ENCODE data around the gene FRMD4B.
A peak's percentile ranks its signal among the peaks of the same experiment; 100 is the strongest.

Gene FRMD4B

DNA sequence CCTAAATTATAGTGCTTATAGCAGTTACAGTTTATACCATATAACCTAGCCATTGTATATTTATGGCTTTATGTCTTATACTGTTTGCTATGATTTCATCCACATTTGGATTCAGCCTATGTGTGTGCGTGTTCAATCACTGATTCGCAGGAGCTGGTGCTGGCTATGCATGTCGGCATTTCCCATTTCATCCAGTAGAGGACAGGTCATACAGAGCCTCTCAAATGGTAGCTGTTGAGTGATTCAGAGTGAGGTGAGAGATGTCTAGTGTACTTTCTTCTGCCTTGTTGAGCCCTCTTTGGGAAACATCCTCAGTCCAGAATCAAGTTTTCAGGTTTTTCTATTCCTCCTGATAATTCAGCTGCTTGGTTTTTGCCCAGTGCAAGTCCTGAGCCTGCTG, 76.1 kb downstream of the FRMD4B start:
- no peaks in the 10 kb centered on the region for H4K20me1 ChIP-seq (ENCODE audit: insufficient read depth, low read length, poor library complexity, severe bottlenecking)
- H3K4me2 ChIP-seq (ENCODE audit: low read depth, low read length, poor library complexity, severe bottlenecking) = no peak overlapping the region
- H3K36me3 ChIP-seq (ENCODE audit: insufficient read depth, low read length) = no peaks in the 10 kb centered on the region
- H3K4me1 ChIP-seq (ENCODE audit: insufficient read depth, low read length, poor library complexity, severe bottlenecking) = no peaks in the 10 kb centered on the region
- no peaks in the 10 kb centered on the region for H3K79me2 ChIP-seq (ENCODE audit: insufficient read depth, low read length)
- no peaks in the 10 kb centered on the region for H3F3A ChIP-seq (ENCODE audit: low read depth)
- no peaks in the 10 kb centered on the region for H3K27me3 ChIP-seq (ENCODE audit: insufficient read depth, low read length, poor library complexity, severe bottlenecking)
- no peak overlapping the region for H2AFZ ChIP-seq (ENCODE audit: low read length)
- no peaks in the 10 kb centered on the region for H3K9me2 ChIP-seq (replicated peaks; ENCODE audit: low read depth, low read length)
- TF ChIP-seq, protein P1, sequence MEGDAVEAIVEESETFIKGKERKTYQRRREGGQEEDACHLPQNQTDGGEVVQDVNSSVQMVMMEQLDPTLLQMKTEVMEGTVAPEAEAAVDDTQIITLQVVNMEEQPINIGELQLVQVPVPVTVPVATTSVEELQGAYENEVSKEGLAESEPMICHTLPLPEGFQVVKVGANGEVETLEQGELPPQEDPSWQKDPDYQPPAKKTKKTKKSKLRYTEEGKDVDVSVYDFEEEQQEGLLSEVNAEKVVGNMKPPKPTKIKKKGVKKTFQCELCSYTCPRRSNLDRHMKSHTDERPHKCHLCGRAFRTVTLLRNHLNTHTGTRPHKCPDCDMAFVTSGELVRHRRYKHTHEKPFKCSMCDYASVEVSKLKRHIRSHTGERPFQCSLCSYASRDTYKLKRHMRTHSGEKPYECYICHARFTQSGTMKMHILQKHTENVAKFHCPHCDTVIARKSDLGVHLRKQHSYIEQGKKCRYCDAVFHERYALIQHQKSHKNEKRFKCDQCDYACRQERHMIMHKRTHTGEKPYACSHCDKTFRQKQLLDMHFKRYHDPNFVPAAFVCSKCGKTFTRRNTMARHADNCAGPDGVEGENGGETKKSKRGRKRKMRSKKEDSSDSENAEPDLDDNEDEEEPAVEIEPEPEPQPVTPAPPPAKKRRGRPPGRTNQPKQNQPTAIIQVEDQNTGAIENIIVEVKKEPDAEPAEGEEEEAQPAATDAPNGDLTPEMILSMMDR (conservative IDR thresholded peaks at IDR 0.05; ENCODE audit: low read length) = peak; percentile 52
- TF ChIP-seq EZH2phosphoT487 (IDR thresholded peaks at IDR 0.05; ENCODE audit: borderline replicate concordance) = no peak
- H3K9me3 ChIP-seq (ENCODE audit: insufficient read depth, low read depth, low read length) = no peaks in the 10 kb centered on the region
- H3K4me3 ChIP-seq (ENCODE audit: low read length, poor library complexity, severe bottlenecking) = no peak overlapping the region
- no peak overlapping the region for H3K9ac ChIP-seq (ENCODE audit: low read depth, low read length, poor library complexity, severe bottlenecking)

DNA sequence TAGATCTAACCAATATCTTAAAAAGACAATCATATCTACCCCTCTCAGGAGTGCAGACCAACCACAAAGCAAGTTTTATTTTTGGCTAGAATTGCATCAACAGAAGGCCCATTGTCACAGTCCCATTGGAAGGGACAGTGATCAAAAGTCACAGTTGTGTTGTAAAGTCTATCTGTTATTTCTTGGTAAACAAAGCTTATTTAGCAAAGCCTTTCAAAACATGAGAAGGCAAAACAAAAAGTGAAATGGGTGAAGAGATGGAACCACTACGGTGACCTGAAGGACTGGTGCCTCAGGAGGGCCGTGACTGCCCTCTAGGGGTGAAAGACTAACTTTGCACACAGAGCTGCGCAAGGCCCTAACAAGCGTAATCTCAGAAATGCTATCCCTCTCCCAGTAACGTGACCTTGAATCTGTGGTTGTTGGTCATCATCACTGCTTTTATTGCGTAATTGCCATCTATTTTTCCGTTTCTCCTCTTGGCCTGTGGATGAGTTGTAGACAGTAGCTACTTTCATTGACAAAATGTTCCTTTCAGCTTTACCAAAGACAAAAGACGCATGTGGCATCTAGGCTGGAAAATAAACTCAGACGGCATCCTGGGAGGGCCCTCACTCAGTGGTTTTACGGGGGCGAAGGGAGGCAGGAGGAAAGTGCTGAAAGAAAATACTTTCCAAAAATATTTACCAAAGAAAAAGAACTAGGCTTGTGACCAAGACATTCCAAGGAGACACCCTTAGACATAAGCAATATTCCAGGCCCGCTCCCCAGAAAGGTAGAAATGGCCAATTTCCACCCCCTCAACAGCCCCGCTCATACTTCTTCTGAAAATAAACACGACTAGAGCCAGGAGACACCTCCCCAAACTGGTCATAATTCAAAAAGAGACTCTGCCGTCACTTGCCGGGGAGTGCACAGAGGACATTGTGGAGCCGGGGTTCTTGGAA, 79.4 kb downstream of the FRMD4B start:
- H3K27me3 ChIP-seq (ENCODE audit: insufficient read depth, low read length, poor library complexity, severe bottlenecking) = no peaks in the 10 kb centered on the region
- peak overlapping the region; percentile 41 for H3K4me3 ChIP-seq (ENCODE audit: low read length, poor library complexity, severe bottlenecking)
- H3K9ac ChIP-seq (ENCODE audit: low read depth, low read length, poor library complexity, severe bottlenecking) = peak overlapping the region; percentile 45
- no peaks in the 10 kb centered on the region for H3F3A ChIP-seq (ENCODE audit: low read depth)
- H3K4me2 ChIP-seq (ENCODE audit: low read depth, low read length, poor library complexity, severe bottlenecking) = peak overlapping the region; percentile 60
- no peaks in the 10 kb centered on the region for H4K20me1 ChIP-seq (ENCODE audit: insufficient read depth, low read length, poor library complexity, severe bottlenecking)
- no peaks in the 10 kb centered on the region for H3K9me2 ChIP-seq (replicated peaks; ENCODE audit: low read depth, low read length)
- TF ChIP-seq, protein P1 (conservative IDR thresholded peaks at IDR 0.05; ENCODE audit: low read length) = peak; percentile 93
- no peak for TF ChIP-seq EZH2phosphoT487 (IDR thresholded peaks at IDR 0.05; ENCODE audit: borderline replicate concordance)
- H3K36me3 ChIP-seq (ENCODE audit: insufficient read depth, low read length) = no peaks in the 10 kb centered on the region
- H2AFZ ChIP-seq (ENCODE audit: low read length) = peak overlapping the region; percentile 97
- H3K4me1 ChIP-seq (ENCODE audit: insufficient read depth, low read length, poor library complexity, severe bottlenecking) = no peaks in the 10 kb centered on the region
- no peaks in the 10 kb centered on the region for H3K9me3 ChIP-seq (ENCODE audit: insufficient read depth, low read depth, low read length)
- H3K79me2 ChIP-seq (ENCODE audit: insufficient read depth, low read length) = no peaks in the 10 kb centered on the region

DNA sequence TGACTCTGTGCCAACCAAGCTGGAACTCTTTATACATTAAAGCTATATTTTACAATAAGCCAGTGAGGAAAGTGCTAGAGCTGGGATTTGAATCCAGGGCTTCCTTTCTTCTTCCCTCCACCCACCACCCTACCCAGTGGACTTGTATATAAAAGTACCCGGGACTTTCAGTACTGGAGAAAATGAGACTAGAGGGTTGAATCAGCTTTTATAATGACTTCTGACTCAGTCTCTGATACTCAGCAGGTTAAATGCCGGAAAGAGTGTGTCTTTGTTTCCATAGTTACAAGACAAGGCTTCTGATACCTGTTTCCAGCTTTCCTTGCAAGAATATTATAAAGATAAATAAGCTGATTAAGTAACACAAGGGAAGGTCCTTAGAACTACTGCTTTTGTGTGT, 80.9 kb downstream of the FRMD4B start:
- Histone ChIP-seq H3K79me2 (ENCODE audit: insufficient read depth, low read length) (no peaks in the 10 kb centered on the region), H3K36me3 (ENCODE audit: insufficient read depth, low read length) (no peaks in the 10 kb centered on the region), H3K9me2 (replicated peaks; ENCODE audit: low read depth, low read length) (no peaks in the 10 kb centered on the region), H4K20me1 (ENCODE audit: insufficient read depth, low read length, poor library complexity, severe bottlenecking) (no peaks in the 10 kb centered on the region), H3K4me1 (ENCODE audit: insufficient read depth, low read length, poor library complexity, severe bottlenecking) (no peaks in the 10 kb centered on the region), H3K9ac (ENCODE audit: low read depth, low read length, poor library complexity, severe bottlenecking) (no peak overlapping the region), H3K27me3 (ENCODE audit: insufficient read depth, low read length, poor library complexity, severe bottlenecking) (no peaks in the 10 kb centered on the region), H2AFZ (ENCODE audit: low read length) (no peak overlapping the region), H3K4me2 (ENCODE audit: low read depth, low read length, poor library complexity, severe bottlenecking) (no peak overlapping the region), H3F3A (ENCODE audit: low read depth) (no peaks in the 10 kb centered on the region), H3K9me3 (ENCODE audit: insufficient read depth, low read depth, low read length) (no peaks in the 10 kb centered on the region), H3K4me3 (ENCODE audit: low read length, poor library complexity, severe bottlenecking) (no peak overlapping the region)
- TF ChIP-seq, protein P1 (conservative IDR thresholded peaks at IDR 0.05; ENCODE audit: low read length) = no peak
- TF ChIP-seq EZH2phosphoT487 (IDR thresholded peaks at IDR 0.05; ENCODE audit: borderline replicate concordance) = no peak

All from Loucy (cell line).